BLaER1 treated with 17β-estradiol and CSF1 and Interleukin-3, amounts not matched to agents 10 nM and 100 nM (cell line): Measurements from ENCODE around the gene MAPKAPK2.

Source experiments
- H3K27ac ChIP-seq, 11 experiments: shearing (Covaris generic); formaldehyde crosslinking; 2 replicates each; pipeline ENCODE4 v1.8.1; 2022
- H3K27me3 ChIP-seq, 11 experiments: shearing (Covaris generic); formaldehyde crosslinking; 2 replicates each; pipeline ENCODE4 v1.8.1; 2022
- H3K36me3 ChIP-seq, 11 experiments: shearing (Covaris generic); formaldehyde crosslinking; 2 replicates each; pipeline ENCODE4 v1.8.1; 2022
- H3K4me1 ChIP-seq, 10 experiments: shearing (Covaris generic); formaldehyde crosslinking; 2 replicates each; pipeline ENCODE4 v1.8.1; 2022
- H3K4me2 ChIP-seq, 11 experiments: shearing (Covaris generic); formaldehyde crosslinking; 2 replicates each; pipeline ENCODE4 v1.8.1; 2022
- H3K4me3 ChIP-seq, 10 experiments: shearing (Covaris generic); formaldehyde crosslinking; 2 replicates each; pipeline ENCODE4 v1.8.1; 2022
- H3K9ac ChIP-seq, 11 experiments: shearing (Covaris generic); formaldehyde crosslinking; 2 replicates each; pipeline ENCODE4 v1.8.1; 2022
- H3K9me3 ChIP-seq, 11 experiments: shearing (Covaris generic); formaldehyde crosslinking; replicated peaks in 1 of 11; 2 replicates each; pipeline ENCODE4 v1.8.1; 2022
- H4K20me1 ChIP-seq, 11 experiments: shearing (Covaris generic); formaldehyde crosslinking; 2 replicates each; pipeline ENCODE4 v1.8.1; 2022
- Cebpa-rat ChIP-seq, 11 experiments: shearing (Covaris generic); IDR thresholded peaks; 2 replicates each; pipeline ENCODE4 v1.8.1; 2022

Gene MAPKAPK2

DNA sequence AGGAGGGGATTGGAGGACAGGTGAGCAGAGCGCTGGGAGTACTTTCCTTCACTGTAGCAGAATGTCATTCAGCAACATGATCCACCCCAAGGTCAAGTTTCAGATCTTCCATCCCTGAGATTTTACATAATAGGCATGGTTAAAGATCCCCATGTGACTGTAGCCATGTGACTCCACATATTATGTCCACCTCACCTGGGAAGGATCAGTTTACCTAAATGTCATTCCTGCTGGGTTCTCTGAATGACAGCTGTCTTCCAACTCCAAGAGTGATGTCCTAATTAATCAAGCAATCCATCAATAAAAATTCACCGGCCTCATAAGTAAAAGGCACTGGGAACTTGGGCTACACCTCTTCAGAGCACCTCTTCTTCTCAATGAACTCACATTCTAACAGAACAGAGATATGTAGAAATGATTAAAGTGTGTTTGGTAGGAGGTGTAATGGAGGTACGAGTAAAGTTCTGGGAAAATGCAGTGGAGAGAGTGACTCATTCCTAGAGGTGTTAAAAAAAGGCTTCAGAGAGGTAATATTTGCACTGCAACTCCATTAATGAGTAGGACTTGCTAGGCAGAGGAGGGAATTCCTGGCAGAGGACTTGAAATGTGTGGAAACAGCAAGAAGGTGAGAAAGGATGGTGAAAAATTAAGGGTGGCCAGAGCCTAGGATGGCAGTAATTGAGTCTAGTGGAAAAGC is 22.2 kb upstream of the MAPKAPK2 start:
- H4K20me1 ChIP-seq, result peaks cover 0 to 7% (median 0%) of the 10 kb centered on the region in 11 experiments; a peak in 2 of 22 replicates
- no peak overlapping the region for H3K4me3 ChIP-seq
- peak overlapping the region in 7 of 11 experiments; percentile 54 to 87 (median 82); a peak in 14 of 22 replicates for H3K27ac ChIP-seq
- no peaks in the 10 kb centered on the region for H3K9me3 ChIP-seq
- no peaks in the 10 kb centered on the region for H3K36me3 ChIP-seq
- H3K27me3 ChIP-seq, result peaks cover 0 to 52% (median 0%) of the 10 kb centered on the region in 11 experiments; a peak in 4 of 22 replicates
- peaks cover 69 to 100% (median 97%) of the 10 kb centered on the region in 10 experiments for H3K4me1 ChIP-seq
- H3K9ac ChIP-seq, result peak overlapping the region in 4 of 11 experiments; percentile 42 to 80 (median 80); a peak in 5 of 22 replicates
- TF ChIP-seq Cebpa-rat (IDR thresholded peaks at IDR 0.05), result no peak
- H3K4me2 ChIP-seq, result peak overlapping the region; percentile 89 to 100 (median 94); a peak in 21 of 22 replicates

DNA sequence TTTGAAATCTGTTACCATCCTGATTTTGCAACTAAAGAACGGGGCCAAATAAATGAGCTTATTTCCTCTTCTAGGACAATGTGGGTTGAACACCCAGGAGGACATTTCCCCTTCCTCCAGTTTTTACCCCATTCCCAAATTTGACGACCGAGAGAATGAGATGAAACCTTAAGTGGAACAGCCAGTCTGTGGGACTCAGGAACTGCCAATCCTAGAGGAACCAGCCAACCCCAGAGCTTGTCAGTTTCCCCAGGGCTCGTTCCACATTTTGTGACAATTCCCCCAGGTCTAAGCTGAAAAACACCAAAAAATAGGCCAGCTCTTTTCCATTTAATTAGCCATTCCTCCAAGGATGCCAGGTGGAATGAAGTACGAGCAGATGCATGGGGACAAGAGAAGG is 21.3 kb upstream of the MAPKAPK2 start:
- Histone ChIP-seq H3K4me2 (peak overlapping the region; percentile 89 to 100 (median 94)), H3K9me3 (no peaks in the 10 kb centered on the region), H3K9ac (peak overlapping the region in 9 of 11 experiments; percentile 7 to 80 (median 60); a peak in 15 of 22 replicates), H3K4me3 (peak overlapping the region in 9 of 10 experiments; percentile 32 to 54 (median 47); a peak in 12 of 20 replicates), H3K4me1 (peaks cover 64 to 100% (median 97%) of the 10 kb centered on the region in 10 experiments), H3K27me3 (peaks cover 0 to 52% (median 0%) of the 10 kb centered on the region in 11 experiments; a peak in 4 of 22 replicates), H3K36me3 (no peaks in the 10 kb centered on the region), H3K27ac (peak overlapping the region in 7 of 11 experiments; percentile 54 to 87 (median 82); a peak in 14 of 22 replicates), H4K20me1 (peaks cover 0 to 7% (median 0%) of the 10 kb centered on the region in 11 experiments; a peak in 1 of 22 replicates)
- no peak for TF ChIP-seq Cebpa-rat (IDR thresholded peaks at IDR 0.05)

GRCh38 chr1:206663832-206664652 is 20.7 kb upstream of the MAPKAPK2 start:
- Histone ChIP-seq H3K4me3 (peak overlapping the region; percentile 32 to 54 (median 44); a peak in 16 of 20 replicates), H3K27ac (peak overlapping the region in 7 of 11 experiments; percentile 54 to 87 (median 82); a peak in 15 of 22 replicates), H4K20me1 (peaks cover 0 to 7% (median 0%) of the 10 kb centered on the region in 11 experiments; a peak in 1 of 22 replicates), H3K4me2 (peak overlapping the region; percentile 89 to 100 (median 94)), H3K4me1 (peaks cover 59 to 100% (median 96%) of the 10 kb centered on the region in 10 experiments), H3K27me3 (peaks cover 0 to 49% (median 0%) of the 10 kb centered on the region in 11 experiments; a peak in 4 of 22 replicates), H3K9me3 (no peaks in the 10 kb centered on the region), H3K36me3 (no peaks in the 10 kb centered on the region), H3K9ac (peak overlapping the region in 10 of 11 experiments; percentile 7 to 80 (median 58); a peak in 17 of 22 replicates)
- no peak for TF ChIP-seq Cebpa-rat (IDR thresholded peaks at IDR 0.05)

GRCh38 chr1:206664740-206665139 is 20.0 kb upstream of the MAPKAPK2 start:
- Histone ChIP-seq H3K4me1 (peaks cover 52 to 100% (median 89%) of the 10 kb centered on the region in 10 experiments), H3K9ac (peak overlapping the region in 8 of 11 experiments; percentile 27 to 80 (median 66); a peak in 15 of 22 replicates), H3K27me3 (peaks cover 0 to 50% (median 0%) of the 10 kb centered on the region in 11 experiments; a peak in 4 of 22 replicates), H3K27ac (peak overlapping the region in 7 of 11 experiments; percentile 54 to 87 (median 82); a peak in 14 of 22 replicates), H3K4me3 (peak overlapping the region in 6 of 10 experiments; percentile 15 to 54 (median 40); a peak in 8 of 20 replicates), H3K36me3 (no peaks in the 10 kb centered on the region), H4K20me1 (peaks cover 0 to 7% (median 0%) of the 10 kb centered on the region in 11 experiments; a peak in 1 of 22 replicates), H3K9me3 (no peaks in the 10 kb centered on the region), H3K4me2 (peak overlapping the region; percentile 89 to 100 (median 94))
- TF ChIP-seq Cebpa-rat (IDR thresholded peaks at IDR 0.05), result no peak

- Histone ChIP-seq H3K4me1 (peaks cover 48 to 100% (median 86%) of the 10 kb centered on the region in 10 experiments), H3K27me3 (peaks cover 0 to 63% (median 0%) of the 10 kb centered on the region in 11 experiments; a peak in 4 of 22 replicates), H3K9me3 (no peaks in the 10 kb centered on the region), H4K20me1 (peaks cover 0 to 7% (median 0%) of the 10 kb centered on the region in 11 experiments; a peak in 1 of 22 replicates), H3K4me3 (peak overlapping the region in 3 of 10 experiments; percentile 47 to 54 (median 48); a peak in 5 of 20 replicates), H3K36me3 (no peaks in the 10 kb centered on the region), H3K27ac (peak overlapping the region in 7 of 11 experiments; percentile 1 to 87 (median 82); a peak in 12 of 22 replicates), H3K4me2 (peak overlapping the region in 10 of 11 experiments; percentile 89 to 100 (median 94); a peak in 20 of 22 replicates), H3K9ac (peak overlapping the region in 6 of 11 experiments; percentile 2 to 80 (median 76); a peak in 10 of 22 replicates)
- TF ChIP-seq Cebpa-rat (IDR thresholded peaks at IDR 0.05), result no peak
Measured at GRCh38 chr1:206666031-206666561, 18.6 kb upstream of the MAPKAPK2 start.

- H3K4me2 ChIP-seq, result peak overlapping the region; percentile 18 to 100 (median 93); a peak in 19 of 22 replicates
- H3K4me3 ChIP-seq, result no peak overlapping the region
- no peaks in the 10 kb centered on the region for H3K36me3 ChIP-seq
- TF ChIP-seq Cebpa-rat (IDR thresholded peaks at IDR 0.05), result no peak
- no peaks in the 10 kb centered on the region for H3K9me3 ChIP-seq
- H4K20me1 ChIP-seq, result peaks cover 0 to 14% (median 0%) of the 10 kb centered on the region in 11 experiments; a peak in 5 of 22 replicates
- peak overlapping the region in 2 of 11 experiments; percentile 8 to 80; a peak in 3 of 22 replicates for H3K9ac ChIP-seq
- peaks cover 55 to 100% (median 88%) of the 10 kb centered on the region in 10 experiments for H3K4me1 ChIP-seq
- H3K27ac ChIP-seq, result peak overlapping the region in 5 of 11 experiments; percentile 60 to 87 (median 82); a peak in 10 of 22 replicates
- H3K27me3 ChIP-seq, result peaks cover 0 to 72% (median 0%) of the 10 kb centered on the region in 11 experiments; a peak in 4 of 22 replicates
Measured at GRCh38 chr1:206666954-206667665, 17.6 kb upstream of the MAPKAPK2 start.

GRCh38 chr1:206668351-206668750 is 16.4 kb upstream of the MAPKAPK2 start:
- TF ChIP-seq Cebpa-rat (IDR thresholded peaks at IDR 0.05), result no peak
- H3K9ac ChIP-seq, result no peak overlapping the region
- peak overlapping the region in 2 of 11 experiments; percentile 23 to 87; a peak in 4 of 22 replicates for H3K27ac ChIP-seq
- H3K27me3 ChIP-seq, result peaks cover 0 to 66% (median 0%) of the 10 kb centered on the region in 11 experiments; a peak in 4 of 22 replicates
- H3K4me3 ChIP-seq, result no peak overlapping the region
- H3K36me3 ChIP-seq, result no peaks in the 10 kb centered on the region
- peak overlapping the region in 8 of 11 experiments; percentile 37 to 100 (median 96); a peak in 15 of 22 replicates for H3K4me2 ChIP-seq
- peaks cover 57 to 100% (median 88%) of the 10 kb centered on the region in 10 experiments for H3K4me1 ChIP-seq
- no peaks in the 10 kb centered on the region for H3K9me3 ChIP-seq
- H4K20me1 ChIP-seq, result peaks cover 0 to 27% (median 0%) of the 10 kb centered on the region in 11 experiments; a peak in 6 of 22 replicates
